ENCODE measurements around the gene P2RY2.

GRCh38 chr11:73283276-73284000, 65.4 kb downstream of the P2RY2 start:
- no peak for TF ChIP-seq CTCF (IDR thresholded peaks at IDR 0.05; ENCODE audit: insufficient read depth, low read depth, low read length)
- TF ChIP-seq EZH2 (IDR thresholded peaks at IDR 0.05; ENCODE audit: insufficient read depth, low read length) = no peak

Data from astrocyte (in vitro differentiated cells and primary cell).